MM.1S (cell line): ENCODE results near the gene GAA.

Experiments
- EZH2phosphoT487 ChIP-seq: fragments of 300-600 bp; sonication (generic); IDR thresholded peaks from 2 replicates; pipeline ENCODE4 v1.6.1; 2018; ENCODE audit warnings: antibody characterized with exemption, low read length
- TF ChIP-seq, protein P1 (sequence below): fragments of 300-600 bp; sonication (generic); IDR thresholded peaks from 2 replicates; pipeline ENCODE4 v1.5.1; 2016; ENCODE audit warnings: antibody characterized with exemption, low read length, mixed read lengths

DNA sequence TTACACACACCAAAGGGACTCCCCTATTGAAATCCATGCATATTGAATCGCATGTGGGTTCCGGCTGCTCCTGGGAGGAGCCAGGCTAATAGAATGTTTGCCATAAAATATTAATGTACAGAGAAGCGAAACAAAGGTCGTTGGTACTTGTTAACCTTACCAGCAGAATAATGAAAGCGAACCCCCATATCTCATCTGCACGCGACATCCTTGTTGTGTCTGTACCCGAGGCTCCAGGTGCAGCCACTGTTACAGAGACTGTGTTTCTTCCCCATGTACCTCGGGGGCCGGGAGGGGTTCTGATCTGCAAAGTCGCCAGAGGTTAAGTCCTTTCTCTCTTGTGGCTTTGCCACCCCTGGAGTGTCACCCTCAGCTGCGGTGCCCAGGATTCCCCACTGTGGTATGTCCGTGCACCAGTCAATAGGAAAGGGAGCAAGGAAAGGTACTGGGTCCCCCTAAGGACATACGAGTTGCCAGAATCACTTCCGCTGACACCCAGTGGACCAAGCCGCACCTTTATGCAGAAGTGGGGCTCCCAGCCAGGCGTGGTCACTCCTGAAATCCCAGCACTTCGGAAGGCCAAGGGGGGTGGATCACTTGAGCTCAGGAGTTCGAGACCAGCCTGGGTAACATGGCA is 2.2 kb downstream of the GAA start:
- TF ChIP-seq, protein P1, sequence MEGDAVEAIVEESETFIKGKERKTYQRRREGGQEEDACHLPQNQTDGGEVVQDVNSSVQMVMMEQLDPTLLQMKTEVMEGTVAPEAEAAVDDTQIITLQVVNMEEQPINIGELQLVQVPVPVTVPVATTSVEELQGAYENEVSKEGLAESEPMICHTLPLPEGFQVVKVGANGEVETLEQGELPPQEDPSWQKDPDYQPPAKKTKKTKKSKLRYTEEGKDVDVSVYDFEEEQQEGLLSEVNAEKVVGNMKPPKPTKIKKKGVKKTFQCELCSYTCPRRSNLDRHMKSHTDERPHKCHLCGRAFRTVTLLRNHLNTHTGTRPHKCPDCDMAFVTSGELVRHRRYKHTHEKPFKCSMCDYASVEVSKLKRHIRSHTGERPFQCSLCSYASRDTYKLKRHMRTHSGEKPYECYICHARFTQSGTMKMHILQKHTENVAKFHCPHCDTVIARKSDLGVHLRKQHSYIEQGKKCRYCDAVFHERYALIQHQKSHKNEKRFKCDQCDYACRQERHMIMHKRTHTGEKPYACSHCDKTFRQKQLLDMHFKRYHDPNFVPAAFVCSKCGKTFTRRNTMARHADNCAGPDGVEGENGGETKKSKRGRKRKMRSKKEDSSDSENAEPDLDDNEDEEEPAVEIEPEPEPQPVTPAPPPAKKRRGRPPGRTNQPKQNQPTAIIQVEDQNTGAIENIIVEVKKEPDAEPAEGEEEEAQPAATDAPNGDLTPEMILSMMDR = no peak
- no peak for TF ChIP-seq EZH2phosphoT487
